SH-SY5Y (cell line): ENCODE results near the gene RDH5.

Experiments used
- GATA2 ChIP-seq: IDR thresholded peaks from 2 replicates; pipeline ENCODE4 v1.6.1; 2011; ENCODE audit warnings: mild to moderate bottlenecking, low read depth, low read length
- GATA3 ChIP-seq: IDR thresholded peaks from 2 replicates; pipeline ENCODE4 v1.6.1; 2011; ENCODE audit warnings: low read depth, mild to moderate bottlenecking, low read length, moderate library complexity

Gene RDH5

DNA sequence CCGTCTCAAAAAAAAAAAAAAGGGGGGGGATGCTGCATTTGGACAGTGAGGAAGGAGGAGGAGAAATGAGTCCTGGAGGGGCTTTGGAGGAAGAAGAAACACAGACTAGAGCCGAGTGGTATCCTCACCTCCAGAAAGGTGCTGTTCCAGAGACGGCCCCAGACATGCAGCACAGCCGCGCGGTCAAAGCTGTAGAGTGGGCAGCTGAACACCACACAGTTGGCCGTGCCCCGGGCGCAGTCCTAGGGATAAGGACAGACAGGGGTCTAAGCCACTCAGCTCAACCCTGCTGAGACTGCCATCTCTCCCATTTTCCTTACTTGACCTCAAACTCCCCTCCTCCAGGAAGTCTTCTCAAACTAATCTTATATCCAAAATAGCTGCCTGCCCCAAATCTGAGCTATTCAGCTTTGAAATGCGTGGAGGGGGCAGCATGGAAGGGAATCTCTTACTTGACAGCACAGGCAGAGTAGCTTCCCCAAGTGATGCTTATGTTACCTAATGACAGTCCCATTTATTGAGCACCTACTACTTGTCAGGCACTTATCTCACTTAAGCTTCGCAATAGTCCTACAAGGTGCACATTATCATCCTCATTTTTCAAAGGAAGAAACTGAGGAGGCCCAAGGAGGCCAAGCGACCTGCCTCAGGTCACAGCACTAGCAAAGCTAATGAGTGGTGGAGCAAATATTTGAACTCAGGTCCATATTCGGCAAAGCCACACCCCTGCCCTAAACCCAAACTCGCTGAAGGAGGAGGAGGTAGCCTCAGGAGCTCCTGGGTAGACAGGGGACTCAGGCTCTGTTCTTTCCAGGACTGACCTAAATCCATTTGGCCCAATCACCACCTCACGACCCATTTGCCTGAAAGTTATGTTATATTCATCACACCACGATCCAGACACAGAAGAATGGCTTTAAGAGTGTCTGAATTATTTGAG lies 31.2 kb upstream of the RDH5 start:
- no peak for TF ChIP-seq GATA3
- no peak for TF ChIP-seq GATA2

DNA sequence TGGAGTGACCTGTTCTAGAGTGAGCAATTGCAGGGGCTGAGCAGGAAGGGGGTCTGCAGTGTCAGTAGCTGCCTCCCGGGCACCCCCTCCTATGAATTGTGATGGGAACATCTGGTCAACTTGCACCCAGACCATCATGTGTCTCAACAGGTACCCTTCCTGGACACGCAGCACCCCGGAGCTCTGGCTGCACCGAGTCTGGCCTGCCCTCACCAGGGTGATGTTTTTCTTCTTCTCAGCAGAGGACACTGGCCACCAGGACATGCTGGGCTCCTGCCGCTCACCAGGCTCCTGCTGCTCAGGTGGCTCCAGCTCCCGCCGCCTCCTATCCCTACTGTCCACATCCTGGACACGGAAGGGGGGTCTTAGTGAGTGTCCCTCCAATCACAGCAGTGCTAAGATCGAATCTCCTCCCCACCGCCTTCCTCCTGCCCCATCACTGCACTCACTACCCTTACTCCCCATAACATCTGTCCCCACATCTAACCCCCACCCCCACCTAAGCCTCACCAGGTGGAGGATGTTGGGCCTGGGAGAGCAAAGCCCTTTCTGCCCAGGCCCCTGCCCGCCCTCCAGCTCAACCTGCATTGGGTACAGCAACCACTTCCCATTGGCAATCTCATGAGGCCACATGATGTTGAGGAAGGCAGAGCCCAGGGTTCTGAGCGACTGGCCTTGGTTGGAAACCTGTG lies 27.4 kb upstream of the RDH5 start:
- TF ChIP-seq GATA3 (no peak), GATA2 (no peak)

DNA sequence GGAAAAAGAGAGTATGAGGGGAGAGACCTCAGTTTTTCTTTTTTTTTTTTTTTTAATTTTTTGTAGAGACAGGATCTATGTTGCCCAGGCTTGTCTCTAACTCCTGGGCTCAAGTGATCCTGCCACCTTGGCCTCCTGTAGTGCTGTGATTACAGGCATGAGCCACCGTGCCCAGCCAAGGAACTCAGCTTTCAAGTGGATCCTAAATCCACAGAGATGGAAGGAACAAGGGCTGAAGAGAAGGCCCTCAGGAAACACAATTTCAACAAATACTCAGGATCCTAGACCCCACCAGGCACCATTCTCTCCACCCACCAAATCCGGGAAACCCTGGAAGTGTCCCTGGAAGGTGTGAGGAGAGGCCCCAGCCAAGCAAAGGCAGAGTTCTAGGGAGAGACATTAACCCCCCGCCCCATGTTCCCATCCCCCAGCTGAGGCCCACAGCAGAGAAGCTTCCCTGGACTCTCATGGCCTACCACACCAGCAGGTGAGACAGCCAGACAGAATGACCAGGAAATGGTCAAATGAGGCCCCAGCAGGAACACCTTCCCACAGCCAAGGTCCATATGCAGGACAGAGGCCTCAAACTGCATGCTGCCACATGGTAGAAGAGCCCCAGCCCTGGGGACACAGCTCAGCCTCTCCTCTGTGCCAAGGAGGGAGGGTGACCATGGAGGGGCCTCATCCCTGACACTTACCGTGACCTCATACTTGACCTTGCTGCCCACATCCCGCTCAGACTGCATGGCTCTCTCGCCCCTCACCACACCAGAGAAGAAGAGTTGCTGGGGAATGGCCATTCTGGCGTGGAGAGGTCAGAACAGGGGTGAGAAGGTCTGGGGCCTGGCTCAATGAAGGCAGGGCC lies 26.6 kb upstream of the RDH5 start:
- no peak for TF ChIP-seq GATA2
- TF ChIP-seq GATA3, result no peak

DNA sequence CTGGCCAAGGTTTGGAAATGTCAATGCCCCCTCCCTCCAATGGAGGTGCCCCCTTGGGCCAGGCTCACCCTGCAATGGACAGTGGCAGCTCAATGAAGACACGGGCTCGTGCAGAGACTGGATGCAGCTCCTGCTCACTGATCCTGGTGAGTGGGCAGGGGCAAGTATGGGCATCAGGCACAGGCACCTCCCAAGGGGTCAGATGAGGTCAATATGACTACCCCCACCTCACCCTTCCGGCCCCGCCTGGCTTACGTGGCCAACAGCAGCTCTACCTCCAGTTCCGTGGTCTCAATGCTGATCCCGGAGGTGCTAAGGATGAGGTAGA lies 26.0 kb upstream of the RDH5 start:
- TF ChIP-seq GATA3 (no peak), GATA2 (no peak)

DNA sequence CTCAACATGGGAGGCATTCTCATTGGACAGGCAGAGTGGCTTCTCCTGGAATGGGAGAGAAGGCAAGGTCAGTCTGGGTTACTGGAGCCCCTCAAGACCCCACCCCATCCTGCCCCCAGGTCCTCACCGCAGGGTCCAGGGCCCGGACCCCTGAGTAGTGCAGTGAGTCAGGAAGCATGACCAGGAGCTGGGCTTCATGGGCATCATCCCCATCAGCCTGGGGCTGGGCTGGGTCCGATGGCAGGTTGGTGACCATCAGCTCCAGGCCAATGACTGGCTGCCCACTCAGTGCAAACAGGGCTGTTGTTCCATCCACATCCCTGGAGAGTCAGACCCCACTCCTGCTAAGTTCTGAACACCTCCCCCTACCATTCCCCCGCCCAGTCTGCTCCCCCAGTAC lies 25.5 kb upstream of the RDH5 start:
- TF ChIP-seq GATA3 (no peak), GATA2 (no peak)

DNA sequence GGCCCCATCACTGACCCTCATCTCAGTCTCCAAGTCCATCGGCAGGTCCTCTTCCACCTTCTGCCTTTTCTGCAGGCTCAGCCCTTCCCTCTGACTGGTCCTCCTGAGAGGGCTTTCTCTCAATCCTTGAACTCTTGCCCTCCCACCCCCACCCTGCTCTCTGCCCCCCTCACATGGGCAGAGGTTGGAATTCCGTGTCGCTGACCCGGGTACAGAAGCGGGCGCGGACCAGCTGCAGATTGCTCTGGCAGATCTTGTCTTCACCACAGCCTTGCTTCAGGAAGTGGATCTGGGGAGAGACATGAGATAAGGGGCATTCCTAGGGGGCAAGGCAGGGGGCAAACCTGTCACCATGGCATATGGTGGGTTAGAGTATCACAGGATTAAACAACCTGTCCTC lies 24.8 kb upstream of the RDH5 start:
- no peak for TF ChIP-seq GATA3

DNA sequence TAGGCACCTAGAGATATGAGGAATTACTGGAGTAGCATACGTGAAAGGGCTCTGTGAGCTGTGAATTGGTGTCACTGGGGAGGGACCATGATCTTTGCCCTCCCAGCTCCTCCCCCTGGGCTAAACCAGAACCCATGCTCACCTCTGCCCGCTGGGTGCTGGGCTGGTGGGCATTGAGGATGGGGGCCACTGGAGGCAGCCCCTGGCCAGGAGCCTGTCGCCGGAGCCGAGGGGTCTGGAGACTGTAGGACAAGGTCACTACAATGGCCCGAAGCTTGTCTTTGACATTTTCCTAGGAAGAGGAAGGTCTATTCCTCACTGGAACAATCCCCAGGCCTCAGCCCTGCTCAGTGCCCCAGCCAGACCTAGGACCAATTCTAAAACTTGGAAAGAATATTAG lies 24.1 kb upstream of the RDH5 start:
- TF ChIP-seq GATA2 (no peak), GATA3 (no peak)

DNA sequence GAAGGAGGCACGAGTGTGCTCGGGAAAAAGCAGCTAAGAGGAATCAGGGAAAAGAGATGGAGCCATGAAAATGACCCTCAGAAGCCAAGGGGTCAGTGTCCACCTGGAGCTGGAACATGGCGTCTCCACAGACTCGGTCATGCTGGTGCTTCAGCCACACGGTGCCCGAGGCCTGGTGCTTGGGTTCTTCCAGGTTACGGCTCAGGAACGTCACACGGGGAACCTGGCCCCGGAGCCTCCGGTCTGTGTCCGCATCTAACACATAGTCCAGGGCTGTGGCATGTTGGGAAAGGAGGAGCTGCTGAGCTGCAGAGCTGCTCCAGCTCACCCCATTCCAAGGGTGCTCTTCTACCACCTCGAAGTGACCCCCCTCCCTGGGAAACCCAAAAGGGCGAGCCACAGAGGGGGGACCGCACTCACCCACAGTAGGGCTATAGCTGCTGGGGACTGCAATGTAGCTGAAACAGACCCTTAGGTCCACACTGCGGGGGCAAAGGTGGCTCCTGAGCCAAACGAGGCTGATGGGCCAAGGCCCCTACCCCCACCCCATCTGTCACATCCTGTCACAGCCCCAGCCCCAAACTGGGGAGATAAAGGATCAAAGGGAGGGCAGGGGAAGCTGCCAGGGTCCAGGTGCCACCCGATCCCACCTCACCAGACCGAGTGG lies 23.3 kb upstream of the RDH5 start:
- TF ChIP-seq GATA2 (no peak), GATA3 (no peak)

DNA sequence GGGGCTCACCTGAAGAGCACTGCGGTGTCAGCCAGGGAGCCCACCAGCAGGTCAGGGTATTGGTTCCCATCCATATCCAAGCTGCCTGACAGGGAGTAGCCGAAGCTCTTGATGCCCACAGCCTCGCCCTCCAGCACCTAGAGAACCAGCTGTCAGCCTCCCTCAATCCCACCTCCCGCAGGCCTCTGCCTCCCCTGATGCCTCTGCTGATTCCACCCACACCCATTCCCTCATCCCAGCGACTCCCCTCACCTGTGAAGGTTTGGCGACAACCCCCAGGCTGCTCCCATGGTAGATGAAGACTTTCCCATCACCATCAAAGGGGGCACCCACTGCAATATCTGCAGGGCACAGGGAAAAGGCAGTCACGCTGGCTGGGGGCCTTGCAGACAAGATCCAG lies 22.5 kb upstream of the RDH5 start:
- TF ChIP-seq GATA3 (no peak), GATA2 (no peak)

DNA sequence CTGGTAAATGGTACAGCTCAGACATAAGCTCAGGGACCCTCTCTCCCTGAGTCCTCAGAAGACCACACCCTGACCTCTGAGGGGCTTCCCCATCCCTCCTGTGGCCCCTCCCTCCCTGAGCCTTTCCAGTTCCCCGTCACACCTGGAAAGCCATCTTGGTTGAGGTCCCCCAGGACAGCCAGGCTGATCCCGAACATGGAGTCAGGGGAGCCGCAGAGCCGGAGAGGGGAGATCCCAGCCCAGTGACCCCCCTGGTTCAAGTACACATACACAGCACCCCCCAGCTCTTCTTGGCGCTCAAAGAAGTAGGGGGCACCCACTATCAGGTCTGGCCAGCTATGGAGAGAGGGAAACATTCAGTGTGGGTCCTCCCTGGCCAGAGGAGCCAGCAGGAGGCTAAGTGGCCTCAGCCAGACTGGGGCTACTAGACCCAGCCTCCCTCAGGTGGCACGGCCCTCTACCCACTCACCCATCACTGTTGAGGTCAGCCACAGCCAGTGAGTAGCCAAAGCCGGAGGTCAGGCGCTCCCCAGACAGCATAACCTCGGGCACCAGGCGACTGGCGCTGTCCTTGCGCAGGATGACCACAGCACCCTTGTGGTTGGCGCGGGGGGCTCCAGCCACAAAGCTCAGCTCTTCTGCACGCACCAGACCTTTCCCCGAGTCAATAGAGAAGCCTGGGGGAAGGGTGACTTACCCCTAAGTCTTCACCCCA lies 21.8 kb upstream of the RDH5 start:
- TF ChIP-seq GATA3, result no peak
- TF ChIP-seq GATA2, result no peak

DNA sequence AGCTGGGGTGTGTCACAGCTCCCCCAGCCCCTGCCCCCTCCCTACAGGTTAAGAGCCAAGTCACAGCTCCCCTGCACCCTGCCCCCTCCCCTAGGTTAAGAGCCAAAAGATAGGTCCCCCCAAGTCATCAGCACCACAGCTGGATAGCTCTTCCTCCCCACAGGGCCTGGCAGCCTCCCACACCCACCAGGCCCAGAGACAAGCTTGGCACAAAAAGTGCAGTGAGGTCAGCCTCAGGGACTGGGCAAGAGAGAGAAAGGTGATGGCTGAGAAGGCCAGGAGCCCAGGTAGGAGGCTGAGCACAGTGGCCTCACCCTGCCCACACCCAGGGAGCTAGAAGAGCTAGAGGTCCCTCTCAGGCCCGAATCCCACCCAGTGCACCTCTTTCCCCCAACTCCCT lies 21.2 kb upstream of the RDH5 start:
- no peak for TF ChIP-seq GATA3
- no peak for TF ChIP-seq GATA2

DNA sequence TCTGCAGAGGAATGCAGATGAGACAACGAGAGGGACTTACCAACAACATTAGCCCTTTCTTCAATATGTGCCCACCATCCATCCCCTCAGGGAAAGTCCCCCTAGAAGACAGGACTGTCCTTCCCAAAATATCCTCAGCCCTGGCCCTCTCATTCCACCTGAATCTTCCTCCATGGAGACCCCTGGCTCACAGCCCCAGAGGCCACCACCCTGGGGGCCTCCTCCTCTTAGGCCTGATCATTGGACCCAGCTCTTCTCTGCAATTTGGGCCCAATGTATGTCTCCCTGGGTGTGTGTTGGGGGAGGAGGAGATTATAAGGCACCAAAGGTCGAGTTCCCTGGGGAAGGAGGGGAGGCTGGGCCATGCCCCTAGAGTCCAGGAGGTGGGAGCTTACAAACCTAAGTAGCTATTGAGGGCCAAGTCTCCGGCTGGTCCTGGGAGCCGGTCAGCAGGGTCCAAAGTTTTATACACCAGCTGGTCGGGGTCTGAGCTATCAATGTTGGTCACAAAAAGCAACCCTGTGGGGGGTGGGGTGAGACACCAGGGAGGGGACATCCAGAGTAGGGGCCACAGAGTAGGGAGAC lies 20.6 kb upstream of the RDH5 start:
- TF ChIP-seq GATA3 (no peak), GATA2 (no peak)

DNA sequence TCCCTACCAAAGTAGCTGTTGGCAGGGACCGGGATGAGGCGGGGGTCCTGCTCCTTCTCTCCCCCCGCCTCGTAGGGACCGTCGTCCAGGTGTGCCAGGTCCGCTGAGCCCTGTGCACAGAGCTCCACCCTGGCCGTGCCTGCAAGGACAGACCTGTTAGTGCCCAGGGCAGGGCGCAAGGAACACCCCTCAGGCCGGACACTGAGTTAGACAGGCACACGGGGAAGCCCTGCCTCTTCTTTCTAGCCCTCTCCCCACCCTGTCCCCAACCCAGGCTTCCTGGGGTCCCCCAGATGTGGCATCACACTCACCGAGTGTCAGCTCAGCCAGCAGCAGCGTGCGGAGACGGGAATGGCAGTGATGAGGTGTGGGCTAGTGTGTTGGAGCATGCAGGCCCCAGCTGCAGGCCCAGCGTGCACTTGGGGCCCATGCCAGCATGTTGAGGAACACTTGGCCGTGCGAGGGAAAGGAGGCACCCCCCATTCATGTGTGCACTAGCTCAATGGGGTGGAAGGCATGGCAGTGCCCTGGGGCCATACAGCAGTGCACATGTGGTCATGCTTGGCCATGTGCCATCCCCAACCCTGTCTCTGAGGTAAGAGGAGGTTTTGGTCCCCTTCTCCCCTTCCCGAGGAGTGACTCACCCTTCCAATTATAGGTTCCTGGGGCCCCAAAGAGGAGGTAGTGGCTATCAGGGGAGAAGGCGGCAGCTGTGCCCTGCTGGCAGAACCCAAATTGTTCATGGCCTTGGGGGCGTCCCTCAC lies 19.8 kb upstream of the RDH5 start:
- no peak for TF ChIP-seq GATA2
- no peak for TF ChIP-seq GATA3
